IgD-negative memory B cell (primary cell): ENCODE measurements around the gene SCAP. TPM values are rescaled to one million over a fixed set of nuclear protein-coding genes. Genes with fewer than 3 reads are reported as not detected.
A peak's percentile ranks its signal among the peaks of the same experiment; 100 is the strongest.

Experiments used
- H3K27ac Mint-ChIP-seq, 3 donors: one replicate each; pipeline ENCODE4 v1.8.0; 2020 to 2022; ENCODE audit warnings: mild to moderate bottlenecking in 3 of 3, mixed read lengths in 3 of 3, moderate library complexity in 1 of 3
- H3K27me3 Mint-ChIP-seq: one replicate; pipeline ENCODE4 v1.8.0; 2021; ENCODE audit warnings: mixed read lengths
- H3K36me3 Mint-ChIP-seq: one replicate; pipeline ENCODE4 v1.8.0; 2020; ENCODE audit warnings: mild to moderate bottlenecking, mixed read lengths
- H3K4me1 Mint-ChIP-seq, 3 donors: one replicate each; pipeline ENCODE4 v1.8.0; 2020 to 2022; ENCODE audit warnings: mixed read lengths in 3 of 3, mild to moderate bottlenecking in 1 of 3
- H3K4me3 Mint-ChIP-seq, 4 donors: one replicate each; pipeline ENCODE4 v1.8.0; 2020 to 2022; ENCODE audit warnings: mild to moderate bottlenecking in 4 of 4, mixed read lengths in 4 of 4, moderate library complexity in 3 of 4
- H3K9me3 Mint-ChIP-seq, 3 donors: one replicate each; pipeline ENCODE4 v1.8.0; 2020 to 2021; ENCODE audit warnings: mixed read lengths in 3 of 3, mild to moderate bottlenecking in 1 of 3
- polyA plus RNA-seq: library from polyadenylated mRNA; unstranded; fragments of 300-500 nt; fragmentation: Illumina TruSeq; gene quantifications from one replicate; pipeline ENCODE4 v1.2.3, GENCODE V29; 2021

Gene SCAP
- polyA plus RNA-seq, 1 donor from 2014 or later, result 38.7 TPM

GRCh38 chr3:47419083-47420043, 56.4 kb downstream of the SCAP start:
- Mint-ChIP-seq H3K27me3 (no peaks in the 10 kb centered on the region), H3K36me3 (peaks cover 3% of the 10 kb centered on the region), H3K9me3 (no peaks in the 10 kb centered on the region), H3K4me3 (peak overlapping the region in 2 of 4 donors; percentile 39 to 79), H3K4me1 (peaks cover 13 to 22% (median 15%) of the 10 kb centered on the region in 3 donors), H3K27ac (peak overlapping the region; percentile 73 to 93 (median 85))

- Mint-ChIP-seq H3K36me3 (peaks cover 3% of the 10 kb centered on the region), H3K4me1 (peaks cover 13 to 27% (median 15%) of the 10 kb centered on the region in 3 donors), H3K9me3 (no peaks in the 10 kb centered on the region), H3K27me3 (no peaks in the 10 kb centered on the region), H3K4me3 (no peak overlapping the region), H3K27ac (peak overlapping the region in 2 of 3 donors; percentile 62 to 85)
Measured at GRCh38 chr3:47418167-47419082, 57.3 kb downstream of the SCAP start.

GRCh38 chr3:47416041-47416440, 59.7 kb downstream of the SCAP start:
- H3K4me3 Mint-ChIP-seq, result no peak overlapping the region
- H3K27ac Mint-ChIP-seq, result peak overlapping the region in 2 of 3 donors; percentile 75 to 86
- H3K9me3 Mint-ChIP-seq, result no peaks in the 10 kb centered on the region
- peaks cover 6% of the 10 kb centered on the region for H3K36me3 Mint-ChIP-seq
- no peaks in the 10 kb centered on the region for H3K27me3 Mint-ChIP-seq
- peaks cover 7 to 19% (median 12%) of the 10 kb centered on the region in 3 donors for H3K4me1 Mint-ChIP-seq

- Mint-ChIP-seq H3K4me3 (peak overlapping the region in 1 of 4 donors; percentile 47), H3K4me1 (peaks cover 5 to 15% (median 10%) of the 10 kb centered on the region in 3 donors), H3K27me3 (no peaks in the 10 kb centered on the region), H3K27ac (peak overlapping the region; percentile 71 to 89 (median 75)), H3K9me3 (no peaks in the 10 kb centered on the region), H3K36me3 (peaks cover 5% of the 10 kb centered on the region)
Measured at GRCh38 chr3:47414666-47415587, 60.8 kb downstream of the SCAP start.

GRCh38 chr3:47414161-47414564, 61.6 kb downstream of the SCAP start:
- peak overlapping the region in 2 of 3 donors; percentile 31 to 53 for H3K27ac Mint-ChIP-seq
- no peak overlapping the region for H3K4me3 Mint-ChIP-seq
- H3K27me3 Mint-ChIP-seq, result no peaks in the 10 kb centered on the region
- peaks cover 3 to 15% (median 10%) of the 10 kb centered on the region in 3 donors for H3K4me1 Mint-ChIP-seq
- no peaks in the 10 kb centered on the region for H3K9me3 Mint-ChIP-seq
- peaks cover 5% of the 10 kb centered on the region for H3K36me3 Mint-ChIP-seq

GRCh38 chr3:47413751-47414150, 62.0 kb downstream of the SCAP start:
- H3K36me3 Mint-ChIP-seq, result peaks cover 5% of the 10 kb centered on the region
- H3K4me1 Mint-ChIP-seq, result peaks cover 0 to 13% (median 9%) of the 10 kb centered on the region in 3 donors
- no peaks in the 10 kb centered on the region for H3K27me3 Mint-ChIP-seq
- peak overlapping the region in 2 of 3 donors; percentile 24 to 31 for H3K27ac Mint-ChIP-seq
- H3K9me3 Mint-ChIP-seq, result no peaks in the 10 kb centered on the region
- H3K4me3 Mint-ChIP-seq, result no peak overlapping the region

GRCh38 chr3:47412842-47413520, 62.8 kb downstream of the SCAP start:
- Mint-ChIP-seq H3K27me3 (no peaks in the 10 kb centered on the region), H3K27ac (peak overlapping the region in 1 of 3 donors; percentile 24), H3K36me3 (peaks cover 6% of the 10 kb centered on the region)

GRCh38 chr3:47412453-47412756, 63.3 kb downstream of the SCAP start:
- Mint-ChIP-seq H3K4me3 (no peak overlapping the region), H3K36me3 (peaks cover 6% of the 10 kb centered on the region), H3K27me3 (no peaks in the 10 kb centered on the region), H3K27ac (no peak overlapping the region), H3K9me3 (no peaks in the 10 kb centered on the region), H3K4me1 (peaks cover 0 to 13% (median 9%) of the 10 kb centered on the region in 3 donors)

More at GRCh38 chr3:47412842-47413520, 62.8 kb downstream of the SCAP start:
- Mint-ChIP-seq H3K4me3 (no peak overlapping the region), H3K4me1 (peaks cover 0 to 13% (median 9%) of the 10 kb centered on the region in 3 donors), H3K9me3 (no peaks in the 10 kb centered on the region)

- Mint-ChIP-seq H3K4me1 (peaks cover 0 to 13% (median 9%) of the 10 kb centered on the region in 3 donors), H3K27ac (no peak overlapping the region), H3K36me3 (peaks cover 6% of the 10 kb centered on the region), H3K4me3 (no peak overlapping the region), H3K27me3 (no peaks in the 10 kb centered on the region), H3K9me3 (no peaks in the 10 kb centered on the region)
Measured at GRCh38 chr3:47411696-47412452, 63.9 kb downstream of the SCAP start.

- Mint-ChIP-seq H3K27ac (no peak overlapping the region), H3K27me3 (no peaks in the 10 kb centered on the region)
Measured at GRCh38 chr3:47410801-47411646, 64.7 kb downstream of the SCAP start.

GRCh38 chr3:47410417-47410720, 65.4 kb downstream of the SCAP start:
- Mint-ChIP-seq H3K36me3 (peaks cover 6% of the 10 kb centered on the region), H3K4me1 (peaks cover 0 to 13% (median 7%) of the 10 kb centered on the region in 3 donors), H3K27ac (no peak overlapping the region), H3K4me3 (no peak overlapping the region), H3K27me3 (no peaks in the 10 kb centered on the region), H3K9me3 (no peaks in the 10 kb centered on the region)

More at GRCh38 chr3:47410801-47411646, 64.7 kb downstream of the SCAP start:
- Mint-ChIP-seq H3K4me3 (no peak overlapping the region), H3K9me3 (no peaks in the 10 kb centered on the region), H3K36me3 (peaks cover 6% of the 10 kb centered on the region), H3K4me1 (peaks cover 0 to 13% (median 10%) of the 10 kb centered on the region in 3 donors)

GRCh38 chr3:47409688-47410416, 65.9 kb downstream of the SCAP start:
- peaks cover 0 to 8% (median 3%) of the 10 kb centered on the region in 3 donors for H3K4me1 Mint-ChIP-seq
- H3K4me3 Mint-ChIP-seq, result no peak overlapping the region
- no peak overlapping the region for H3K27ac Mint-ChIP-seq
- no peaks in the 10 kb centered on the region for H3K9me3 Mint-ChIP-seq
- peaks cover 6% of the 10 kb centered on the region for H3K36me3 Mint-ChIP-seq
- H3K27me3 Mint-ChIP-seq, result no peaks in the 10 kb centered on the region
